HuH-7 (cell line): ENCODE measurements around the gene RIPOR3.
A peak's percentile ranks its signal among the peaks of the same experiment; 100 is the strongest.
"Not testable (repeated sequence)": the region's sequence is repeated elsewhere in the genome, so short reads cannot be mapped to it uniquely, and the experiment has no call there.

Source experiments
- DNase-seq: peaks from one replicate; pipeline ENCODE4 v3.0.0; 2011; ENCODE audit warnings: low spot score

Gene RIPOR3

GRCh38 chr20:50680105-50680960 is 11.0 kb downstream of the RIPOR3 start:
- peak; percentile 87 for DNase-seq

DNA sequence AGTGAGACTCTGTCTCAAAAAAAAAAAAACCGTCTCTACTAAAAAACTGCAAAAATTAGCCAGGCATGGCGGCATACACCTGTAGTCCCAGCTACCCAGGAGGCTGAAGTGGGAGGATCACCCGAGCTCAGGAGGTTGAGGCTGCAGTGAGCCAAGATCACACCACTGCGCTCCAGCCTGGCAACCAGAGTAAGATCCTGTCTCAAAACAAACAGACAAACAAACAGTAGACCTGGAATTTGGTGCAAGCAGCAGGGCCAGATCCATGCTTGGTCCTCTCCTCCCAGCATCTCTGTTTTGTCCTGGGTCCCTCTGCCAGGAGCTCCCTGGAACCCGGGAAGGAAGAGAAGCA is 11.6 kb downstream of the RIPOR3 start:
- DNase-seq: no peak

- no peak for DNase-seq
These were observed 13.0 kb downstream of the RIPOR3 start for GRCh38 chr20:50678169-50678898.

GRCh38 chr20:50676858-50677257 is 14.5 kb downstream of the RIPOR3 start:
- no peak for DNase-seq

DNA sequence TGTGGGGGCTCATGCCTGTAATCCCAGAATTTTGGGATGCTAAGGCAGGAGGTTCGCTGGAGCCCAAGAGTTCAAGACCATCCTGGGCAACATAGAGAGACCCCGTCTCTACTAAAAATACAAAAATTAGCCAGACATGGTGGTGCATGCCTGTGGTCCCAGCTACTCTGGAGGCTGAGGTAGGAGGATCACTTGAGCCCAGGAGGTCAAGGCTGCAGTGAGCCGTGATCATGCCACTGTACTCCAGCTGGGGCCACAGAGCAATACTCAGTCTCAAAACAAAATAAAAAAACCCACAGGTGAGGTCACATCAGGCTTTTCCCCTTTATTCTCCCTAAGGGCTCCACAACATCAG is 15.0 kb downstream of the RIPOR3 start:
- not testable (repeated sequence) for DNase-seq

DNA sequence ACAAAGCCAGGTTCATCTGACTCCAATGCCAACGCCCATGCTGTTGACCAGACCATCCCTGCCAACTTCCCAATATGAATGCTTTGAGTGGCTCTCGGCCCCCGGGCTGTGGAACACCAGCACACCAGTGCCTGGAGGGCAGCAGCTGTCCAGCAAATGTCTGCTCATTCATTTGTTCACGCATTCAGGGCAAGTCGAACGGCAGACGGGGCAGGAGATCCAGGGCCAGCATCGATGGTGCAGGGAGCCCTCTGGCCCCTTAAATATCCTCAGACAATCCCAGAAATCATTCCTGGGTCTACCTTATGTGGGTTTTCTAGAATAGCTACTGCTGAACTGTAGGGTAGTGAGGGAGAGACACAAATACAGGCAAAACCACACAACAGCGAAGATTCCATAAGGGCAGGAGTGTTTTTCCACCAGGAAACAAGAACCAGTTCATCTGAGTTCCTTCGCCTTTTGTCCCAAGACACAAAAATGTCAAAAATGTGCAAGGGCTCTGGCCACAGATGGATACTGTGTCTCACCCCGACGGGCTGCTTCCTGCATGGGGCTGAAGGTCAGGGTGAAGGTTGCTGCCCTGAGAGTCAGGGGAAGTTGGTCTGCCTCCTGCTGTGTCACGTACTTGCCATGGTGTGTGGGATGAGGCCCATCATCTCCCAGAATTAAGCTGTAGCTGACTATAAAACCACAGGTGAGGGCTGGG is 15.5 kb downstream of the RIPOR3 start:
- no peak for DNase-seq

GRCh38 chr20:50674138-50674825 is 17.1 kb downstream of the RIPOR3 start:
- no peak for DNase-seq

DNA sequence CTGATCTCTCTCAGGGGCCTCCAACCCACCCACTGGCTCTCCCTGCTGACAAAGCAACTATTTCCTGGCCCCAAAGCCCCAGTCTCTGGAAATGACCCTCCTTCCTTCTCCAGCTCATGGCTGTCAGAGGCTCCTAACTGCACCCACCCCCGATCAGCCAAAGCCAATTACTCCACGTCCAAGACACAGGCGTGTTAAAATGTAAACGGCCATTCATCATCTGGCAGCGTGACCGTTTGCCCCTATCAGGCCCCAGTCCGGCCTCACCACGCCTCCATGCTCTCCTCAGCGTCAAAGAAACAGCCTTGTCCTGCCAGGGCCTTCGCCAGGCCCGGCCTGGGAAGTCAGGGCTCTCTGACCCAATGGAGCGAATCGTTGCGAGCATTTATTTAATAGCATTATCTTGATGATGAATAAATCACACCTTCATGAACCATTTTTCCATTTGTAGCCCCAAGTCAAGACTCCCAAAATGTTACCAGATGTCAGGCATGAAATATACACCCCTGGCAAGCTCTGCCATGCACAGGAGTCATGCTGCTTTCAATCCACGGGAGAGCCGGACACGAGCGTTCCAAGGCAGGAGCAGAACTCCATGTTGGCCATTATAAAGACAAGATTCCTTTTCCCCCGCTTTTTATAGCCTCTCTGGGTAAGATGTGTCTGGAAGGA is 17.7 kb downstream of the RIPOR3 start:
- DNase-seq: no peak

DNA sequence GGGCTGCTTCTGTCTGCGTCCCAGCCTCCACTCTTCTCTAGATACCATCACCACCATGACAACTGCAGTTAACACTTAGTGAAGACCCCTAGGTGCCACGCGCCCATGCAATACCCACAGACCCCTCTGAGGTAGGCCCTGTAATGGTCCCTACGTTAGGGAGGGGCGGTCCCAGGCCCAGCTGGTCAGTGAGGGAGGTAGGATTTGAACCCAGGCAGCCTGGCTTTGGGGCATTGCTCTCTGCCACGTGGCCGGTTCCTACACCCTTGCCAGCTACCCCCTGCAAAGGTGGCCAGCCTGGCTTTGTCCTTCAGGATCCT is 18.2 kb downstream of the RIPOR3 start:
- DNase-seq: no peak

GRCh38 chr20:50672400-50673145 is 18.8 kb downstream of the RIPOR3 start:
- DNase-seq: no peak

DNA sequence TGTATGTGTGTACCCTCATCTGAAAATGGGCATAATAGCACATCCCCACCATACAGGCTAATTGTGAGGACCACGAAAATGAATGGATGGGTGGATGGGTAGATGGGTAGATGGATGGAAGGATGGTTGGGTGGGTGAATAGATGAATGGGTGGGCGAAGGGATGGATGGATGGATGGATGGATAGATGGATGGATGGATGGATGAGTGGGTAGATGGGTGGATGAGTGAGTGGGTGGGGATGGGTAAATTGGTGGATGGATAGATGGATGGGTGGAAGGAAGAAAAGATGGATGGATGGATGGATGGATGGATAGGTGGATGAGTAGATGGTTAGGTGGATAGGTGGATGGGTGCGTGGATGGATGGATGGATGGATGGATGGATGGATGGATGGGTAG is 19.7 kb downstream of the RIPOR3 start:
- DNase-seq: no peak

- DNase-seq: not testable (repeated sequence)
These were observed 20.3 kb downstream of the RIPOR3 start for GRCh38 chr20:50671010-50671409.

- DNase-seq: no peak
These were observed 21.0 kb downstream of the RIPOR3 start for GRCh38 chr20:50670126-50670862.

DNA sequence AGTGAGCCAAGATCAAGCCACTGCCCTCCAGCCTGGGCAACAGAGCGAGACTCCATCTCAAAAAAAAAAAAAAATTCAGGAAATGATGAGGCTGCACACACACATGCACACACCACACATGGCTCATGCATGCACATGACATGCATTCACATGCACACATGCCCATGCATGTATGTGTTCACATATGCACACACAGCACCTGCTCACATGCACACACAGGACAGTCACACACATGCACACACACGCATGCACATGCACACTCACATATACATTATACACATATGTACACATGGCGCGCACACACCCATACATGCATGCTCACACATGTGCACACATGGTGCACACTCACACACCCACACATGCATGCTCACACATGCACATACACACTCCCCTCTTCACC is 22.5 kb downstream of the RIPOR3 start:
- no peak for DNase-seq

DNA sequence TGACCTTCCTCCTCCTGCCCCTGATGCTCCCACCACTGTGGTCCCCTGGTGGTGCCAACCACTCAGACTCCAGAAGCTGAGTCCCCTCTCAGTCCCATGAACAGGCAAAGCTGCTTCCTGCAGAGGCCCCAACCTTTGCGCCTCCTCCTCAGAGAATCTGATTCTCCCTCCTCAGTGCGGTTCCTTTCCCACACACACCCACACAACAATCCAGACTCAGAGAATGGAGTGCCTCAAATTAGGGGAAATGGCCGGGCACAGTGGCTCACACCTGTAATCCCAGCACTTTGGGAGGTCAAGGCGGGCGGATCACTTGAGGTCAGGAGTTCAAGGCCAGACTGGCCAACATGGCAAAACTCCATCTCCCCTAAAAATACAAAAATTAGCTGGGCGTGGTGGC is 23.0 kb downstream of the RIPOR3 start:
- no peak for DNase-seq

- no peak for DNase-seq
These were observed 24.5 kb downstream of the RIPOR3 start for GRCh38 chr20:50666709-50667298.

DNA sequence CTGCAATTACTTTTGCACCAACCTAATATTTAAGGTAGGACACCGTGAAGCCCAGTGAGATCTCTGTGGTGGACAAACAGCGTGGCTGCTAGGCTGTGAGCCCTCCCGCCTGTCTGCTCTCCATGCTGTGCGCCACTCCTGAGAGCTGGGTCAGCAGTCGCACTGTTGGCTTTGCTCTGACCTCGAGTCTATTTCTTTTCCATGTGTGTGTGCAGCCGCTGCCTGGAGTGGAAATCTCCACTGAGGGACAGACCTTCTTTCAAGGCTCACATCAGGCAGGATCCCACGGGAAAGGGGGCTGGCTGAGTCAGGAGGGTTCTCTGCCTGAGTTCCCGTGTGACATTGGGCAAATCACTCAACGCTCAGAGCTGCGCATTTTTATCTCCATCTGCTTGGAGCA is 27.1 kb downstream of the RIPOR3 start:
- DNase-seq: no peak

- no peak for DNase-seq
These were observed 28.1 kb downstream of the RIPOR3 start for GRCh38 chr20:50663095-50663821.

DNA sequence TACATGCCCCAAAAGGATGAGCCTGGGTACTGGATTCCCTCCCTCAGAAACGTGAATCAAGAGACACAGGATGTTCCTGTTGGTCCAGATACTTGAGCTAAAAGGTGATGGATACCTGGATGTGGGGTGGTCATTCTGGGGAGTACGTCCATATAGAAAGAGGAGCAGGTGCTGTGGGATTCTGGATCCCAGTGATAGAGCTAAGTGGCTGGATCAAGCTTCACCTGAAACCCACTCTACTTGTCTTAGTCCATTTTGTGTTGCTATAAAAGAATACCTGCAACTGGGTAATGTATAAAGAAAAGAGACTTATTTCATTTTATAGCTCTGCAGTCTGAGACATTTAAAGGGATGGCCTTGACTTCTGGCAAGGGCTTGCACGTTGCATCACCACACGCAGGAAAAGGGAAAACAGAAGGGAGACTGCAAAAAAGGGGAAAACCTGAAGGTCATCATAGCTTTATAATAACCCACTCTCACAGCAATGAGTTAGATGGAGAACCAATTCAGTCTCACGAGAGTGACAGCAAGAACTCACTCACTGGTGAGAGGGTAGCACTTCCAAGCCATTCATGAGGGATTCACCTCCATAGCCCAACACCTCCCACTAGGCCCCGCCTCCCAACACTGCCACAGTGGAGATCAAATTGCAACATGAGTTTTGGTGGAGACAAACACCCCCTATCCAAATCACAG is 31.2 kb downstream of the RIPOR3 start:
- DNase-seq: no peak
